HepG2 (cell line): Measurements from ENCODE around the gene RUSF1. TPM values are rescaled to one million over a fixed set of nuclear protein-coding genes. Genes with fewer than 3 reads are reported as not detected.

ENCODE experiments used
- AFF4 ChIP-seq: sonication (generic); formaldehyde crosslinking; IDR thresholded peaks from 2 replicates; pipeline ENCODE4 v1.4.0; 2020; ENCODE audit warnings: missing genetic modification reagents
- ATAD3A ChIP-seq: sonication (generic); formaldehyde crosslinking; IDR thresholded peaks from 2 replicates; pipeline ENCODE4 v1.4.0; 2020; ENCODE audit warnings: missing genetic modification reagents
- EP300 ChIP-seq, 3 experiments: sonication (generic) in 1 of 3; formaldehyde crosslinking in 1 of 3; IDR thresholded peaks; 2 replicates each; pipeline versions ENCODE4 v1.5.1 to v1.6.1; 2011 to 2020; ENCODE audit warnings: low read depth in 2 of 3, low read length in 2 of 3, borderline replicate concordance in 1 of 3, improper control_type of control experiment in 1 of 3, mild to moderate bottlenecking in 1 of 3, missing genetic modification reagents in 1 of 3, moderate library complexity in 1 of 3
- NR2F1 ChIP-seq, 2 experiments: fragments of 450-650 bp in 1 of 2; formaldehyde crosslinking in 1 of 2; IDR thresholded peaks; 2 replicates each; pipeline versions ENCODE4 v1.5.0 to v1.6.1; 2016 to 2020; ENCODE audit warnings: mild to moderate bottlenecking in 1 of 2, missing compliant biosample characterization in 1 of 2, missing genetic modification reagents in 1 of 2, moderate library complexity in 1 of 2
- PITX1 ChIP-seq: sonication (generic); formaldehyde crosslinking; IDR thresholded peaks from 2 replicates; pipeline ENCODE4 v1.5.1; 2020; ENCODE audit warnings: mild to moderate bottlenecking, missing genetic modification reagents
- PREB ChIP-seq: sonication (generic); formaldehyde crosslinking; IDR thresholded peaks from 2 replicates; pipeline ENCODE4 v1.4.0; 2020; ENCODE audit warnings: missing genetic modification reagents
- RXRB ChIP-seq: IDR thresholded peaks from 2 replicates; pipeline ENCODE4 v1.6.1; 2016; ENCODE audit warnings: borderline replicate concordance, missing genetic modification reagents, missing compliant biosample characterization
- ZBTB26 ChIP-seq: IDR thresholded peaks from 2 replicates; pipeline ENCODE4 v1.6.1; 2016; ENCODE audit warnings: missing compliant biosample characterization, missing genetic modification reagents, borderline replicate concordance
- ZBTB7A ChIP-seq: sonication (generic); formaldehyde crosslinking; IDR thresholded peaks from 2 replicates; pipeline ENCODE4 v1.8.0; 2022; ENCODE audit warnings: mild to moderate bottlenecking, missing genetic modification reagents
- ZNF256 ChIP-seq: sonication (generic); formaldehyde crosslinking; conservative IDR thresholded peaks from 2 replicates; pipeline ENCODE4 v1.4.0; 2020; ENCODE audit warnings: missing genetic modification reagents
- ZNF460 ChIP-seq: sonication (generic); formaldehyde crosslinking; IDR thresholded peaks from 2 replicates; pipeline ENCODE4 v1.5.1; 2020; ENCODE audit warnings: missing genetic modification reagents, mild to moderate bottlenecking, borderline replicate concordance
- ZNF547 ChIP-seq: sonication (generic); formaldehyde crosslinking; IDR thresholded peaks from 2 replicates; pipeline ENCODE4 v1.5.1; 2020; ENCODE audit warnings: mild to moderate bottlenecking, missing genetic modification reagents
- ZNF629 ChIP-seq: sonication (generic); formaldehyde crosslinking; conservative IDR thresholded peaks from 2 replicates; pipeline ENCODE4 v1.5.0; 2020; ENCODE audit warnings: missing genetic modification reagents
- polyA plus RNA-seq, 8 experiments: library from polyadenylated mRNA; depleted of rRNA in 3 of 8; stranded (reverse) in 7 of 8; unstranded in 1 of 8; fragments of >200 nt; fragmentation: Illumina TruSeq in 4 of 8; extraction: Trizol in 4 of 8; gene quantifications; 2 replicates each; pipeline versions ENCODE4 v1.2.1 to v1.2.3, GENCODE V29; 2011 to 2016; ENCODE audit warnings: low read depth in 4 of 8, missing spikeins in 1 of 8, mixed read lengths in 1 of 8; ENCODE audit not compliant: insufficient read depth in 1 of 8
- total RNA-seq, 5 experiments: library from RNA; depleted of rRNA; stranded (reverse); fragments of >200 nt; fragmentation: Illumina TruSeq; extraction: Trizol; gene quantifications; 2 replicates each; pipeline ENCODE4 v1.2.3, GENCODE V29; 2016; ENCODE audit warnings: low read depth in 1 of 5
- TF ChIP-seq, protein P1 (sequence below): sonication (generic); formaldehyde crosslinking; IDR thresholded peaks from 2 replicates; pipeline ENCODE4 v1.8.0; 2022; ENCODE audit warnings: missing genetic modification reagents, mild to moderate bottlenecking, moderate library complexity, borderline replicate concordance

Gene RUSF1
- total and polyA plus RNA-seq, 2 of the 13 experiments (the other 11 are each of a cell fraction or from before 2014, with no cell fraction given), result 40.8 to 50.2 TPM

DNA sequence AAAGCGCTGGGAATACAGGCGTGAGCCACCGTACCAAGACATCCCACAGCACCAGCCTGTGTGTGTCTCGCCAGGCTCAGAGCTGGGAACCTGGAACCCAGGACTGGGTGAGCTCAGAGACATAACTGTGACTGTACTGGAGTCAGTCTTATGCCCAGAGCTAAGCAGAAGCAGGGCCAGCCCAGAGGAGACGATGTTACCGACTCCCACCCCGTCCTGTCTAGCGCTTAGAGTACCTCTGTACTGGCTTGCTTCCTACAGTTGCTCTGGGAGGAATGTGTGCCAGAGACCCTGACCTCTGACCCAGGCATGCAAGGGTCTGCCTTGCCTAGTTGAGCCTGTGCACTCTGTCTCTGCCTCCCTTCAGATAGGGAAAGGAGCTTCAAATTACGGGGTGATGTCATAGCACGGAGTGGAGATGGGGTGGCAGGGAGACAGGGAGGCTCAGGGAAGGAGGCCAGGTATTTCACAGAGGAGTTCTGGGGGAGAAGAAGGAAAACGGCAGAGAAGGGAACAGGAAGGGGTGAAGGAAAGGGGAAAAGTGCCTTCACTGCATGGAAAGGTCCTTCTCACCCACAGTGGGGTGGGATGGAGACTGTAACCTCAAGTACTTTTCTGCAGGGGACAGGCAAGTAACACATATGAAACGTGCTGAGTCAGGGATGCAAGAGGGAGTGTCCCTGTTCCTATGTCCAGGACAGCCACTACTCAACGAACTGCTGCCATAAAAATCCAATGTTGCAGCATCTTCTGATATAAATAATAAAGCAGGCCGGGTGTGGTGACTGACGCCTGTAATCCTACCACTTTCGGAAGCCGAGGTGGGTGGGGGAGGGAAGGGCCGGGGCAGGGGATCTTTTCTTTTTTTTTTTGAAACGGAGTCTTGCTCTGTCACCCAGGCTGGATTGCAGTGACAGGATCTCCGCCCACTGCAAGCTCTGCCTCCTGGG lies 54.7 kb downstream of the RUSF1 start (continued):
- TF ChIP-seq PREB (CRISPR knock-in tag) (no peak), NR2F1 (CRISPR knock-in tag; IDR thresholded peaks at IDR 0.05) (peak; percentile 94 to 97), ATAD3A (CRISPR knock-in tag) (no peak), ZBTB26 (no peak), ZNF547 (CRISPR knock-in tag) (peak; percentile 39; the same call in 1 of the 2 replicates), ZNF256 (CRISPR knock-in tag) (no peak; the same call in 1 of the 2 replicates), ZNF629 (CRISPR knock-in tag) (no peak), PITX1 (CRISPR knock-in tag) (peak; percentile 77), ZBTB7A (CRISPR knock-in tag) (peak; percentile 96), EP300 (IDR thresholded peaks at IDR 0.05; ENCODE audit: low read depth in 2 of 2, low read length in 2 of 2) (no peak), EP300 (CRISPR knock-in tag; IDR thresholded peaks at IDR 0.05; ENCODE audit: borderline replicate concordance) (no peak), AFF4 (no peak), ZNF460 (CRISPR knock-in tag) (peak; percentile 37; the same call in 1 of the 2 replicates), RXRB (CRISPR knock-in tag) (peak; percentile 44; the same call in 1 of the 2 replicates)
- TF ChIP-seq, protein P1, sequence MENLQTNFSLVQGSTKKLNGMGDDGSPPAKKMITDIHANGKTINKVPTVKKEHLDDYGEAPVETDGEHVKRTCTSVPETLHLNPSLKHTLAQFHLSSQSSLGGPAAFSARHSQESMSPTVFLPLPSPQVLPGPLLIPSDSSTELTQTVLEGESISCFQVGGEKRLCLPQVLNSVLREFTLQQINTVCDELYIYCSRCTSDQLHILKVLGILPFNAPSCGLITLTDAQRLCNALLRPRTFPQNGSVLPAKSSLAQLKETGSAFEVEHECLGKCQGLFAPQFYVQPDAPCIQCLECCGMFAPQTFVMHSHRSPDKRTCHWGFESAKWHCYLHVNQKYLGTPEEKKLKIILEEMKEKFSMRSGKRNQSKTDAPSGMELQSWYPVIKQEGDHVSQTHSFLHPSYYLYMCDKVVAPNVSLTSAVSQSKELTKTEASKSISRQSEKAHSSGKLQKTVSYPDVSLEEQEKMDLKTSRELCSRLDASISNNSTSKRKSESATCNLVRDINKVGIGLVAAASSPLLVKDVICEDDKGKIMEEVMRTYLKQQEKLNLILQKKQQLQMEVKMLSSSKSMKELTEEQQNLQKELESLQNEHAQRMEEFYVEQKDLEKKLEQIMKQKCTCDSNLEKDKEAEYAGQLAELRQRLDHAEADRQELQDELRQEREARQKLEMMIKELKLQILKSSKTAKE (CRISPR knock-in tag), result no peak
